PC-3 (cell line): ENCODE data around the gene RETREG2. TPM values are rescaled to one million over a fixed set of nuclear protein-coding genes. Genes with fewer than 3 reads are reported as not detected.

Experiments used
- ATAC-seq: fragments of 200-7000 bp; cut with Tn5 transposase; 2 replicates; pipeline ENCODE4 v1.9.1; 2020; ENCODE audit warnings: mild to moderate bottlenecking, moderate library complexity
- BruUV-seq: library from RNA; stranded (reverse); fragments of 400-500 nt; replicated peaks from 2 replicates; lab custom pipeline; 2021; lab: Mats Ljungman, UMichigan
- CTCF ChIA-PET: fragments of 300-600 bp; sonication (Branson Sonifier 250); formaldehyde crosslinking; loops from one replicate; lab custom pipeline; 2022; ENCODE audit warnings: antibody characterized with exemption; lab: Charles Lee
- POLR2A ChIA-PET: fragments of 300-600 bp; sonication (Branson Sonifier 250); formaldehyde crosslinking; loops from one replicate; lab custom pipeline; 2022; ENCODE audit warnings: antibody characterized with exemption; ENCODE audit not compliant: unreplicated experiment; lab: Charles Lee
- DNase-seq: peaks from one replicate; pipeline ENCODE4 v3.0.0-alpha.2; 2015
- H2AFZ ChIP-seq: fragments of 300-600 bp; sonication (generic); 2 replicates; pipeline ENCODE4 v1.6.0; 2016; ENCODE audit warnings: antibody characterized with exemption, low read length
- H3F3A ChIP-seq: fragments of 300-600 bp; sonication (generic); one replicate; pipeline ENCODE4 v1.6.0; 2017; ENCODE audit warnings: antibody characterized with exemption, low read length, control low read depth, mild to moderate bottlenecking; ENCODE audit not compliant: unreplicated experiment
- H3K27ac ChIP-seq: fragments of 300-600 bp; sonication (generic); 2 replicates; pipeline ENCODE4 v1.5.1; 2016; ENCODE audit warnings: mild to moderate bottlenecking, low read length
- H3K27me3 ChIP-seq: fragments of 300-600 bp; sonication (generic); 2 replicates; pipeline ENCODE4 v1.6.1; 2016; ENCODE audit warnings: low read length, mixed read lengths
- H3K36me3 ChIP-seq: fragments of 300-600 bp; sonication (generic); 2 replicates; pipeline ENCODE4 v1.6.1; 2016; ENCODE audit warnings: low read depth, mixed run types, low read length, mixed read lengths
- H3K4me1 ChIP-seq: fragments of 300-600 bp; sonication (generic); 2 replicates; pipeline ENCODE4 v1.5.1; 2016; ENCODE audit warnings: low read length; ENCODE audit not compliant: insufficient read depth
- H3K4me2 ChIP-seq: fragments of 300-600 bp; sonication (generic); 2 replicates; pipeline ENCODE4 v1.6.0; 2016; ENCODE audit warnings: low read length
- H3K4me3 ChIP-seq: fragments of 300-600 bp; sonication (generic); 2 replicates; pipeline ENCODE4 v1.5.1; 2016; ENCODE audit warnings: mild to moderate bottlenecking, low read length, mixed read lengths
- H3K79me2 ChIP-seq: fragments of 300-600 bp; sonication (generic); 2 replicates; pipeline ENCODE4 v1.6.1; 2017; ENCODE audit warnings: low read length, mixed read lengths
- H3K9ac ChIP-seq: fragments of 300-600 bp; sonication (generic); 2 replicates; pipeline ENCODE4 v1.6.0; 2016; ENCODE audit warnings: mild to moderate bottlenecking, low read length
- H3K9me2 ChIP-seq: fragments of 300-600 bp; sonication (generic); replicated peaks from 2 replicates; pipeline ENCODE4 v1.6.1; 2016; ENCODE audit warnings: mixed run types, low read length, mixed read lengths
- H3K9me3 ChIP-seq: fragments of 300-600 bp; sonication (generic); 2 replicates; pipeline ENCODE4 v1.6.1; 2016; ENCODE audit warnings: low read length, mixed read lengths
- H4K20me1 ChIP-seq: fragments of 300-600 bp; sonication (generic); 2 replicates; pipeline ENCODE4 v1.6.1; 2016; ENCODE audit warnings: low read length, mixed read lengths
- CTCF ChIP-seq: fragments of 300-600 bp; sonication (generic); conservative IDR thresholded peaks from 2 replicates; pipeline ENCODE4 v1.5.1; 2017; ENCODE audit warnings: antibody characterized with exemption, low read depth, mild to moderate bottlenecking, low read length
- EZH2 ChIP-seq: fragments of 300-600 bp; sonication (generic); IDR thresholded peaks from one replicate; pipeline ENCODE4 v1.6.1; 2017; ENCODE audit warnings: antibody characterized with exemption, mild to moderate bottlenecking, low read length; ENCODE audit not compliant: unreplicated experiment
- EZH2phosphoT487 ChIP-seq: fragments of 300-600 bp; sonication (generic); IDR thresholded peaks from 2 replicates; pipeline ENCODE4 v1.6.1; 2018; ENCODE audit warnings: mild to moderate bottlenecking, antibody characterized with exemption, low read length, borderline replicate concordance
- intact Hi-C: fragments of 100-400 bp; cut with micrococcal nuclease; formaldehyde crosslinking; loops from 2 replicates; pipeline ENCODE4 v1.9.0; 2023
- total RNA-seq: library from RNA; depleted of rRNA; stranded (reverse); fragments of >200 nt; gene quantifications from 2 replicates; pipeline ENCODE4 v1.2.3, GENCODE V29; 2014

The RETREG2 gene
- total RNA-seq, 1 experiment from 2014 or later = 61.0 TPM

- CTCF ChIA-PET = no interaction called here
- intact Hi-C loops = no loop called here
- H3K27ac ChIP-seq = no peak overlapping the region
- H3K4me2 ChIP-seq = no peak overlapping the region
- POLR2A ChIA-PET = no interaction called here
- peaks cover 26% of the 10 kb centered on the region for H3K79me2 ChIP-seq
- no peaks in the 10 kb centered on the region for H3K9me2 ChIP-seq
- no peak for TF ChIP-seq EZH2
- TF ChIP-seq CTCF = no peak
- TF ChIP-seq EZH2phosphoT487 = no peak
- no peak overlapping the region for H3K9ac ChIP-seq
- no peaks in the 10 kb centered on the region for H3F3A ChIP-seq
- no peaks in the 10 kb centered on the region for H3K9me3 ChIP-seq
- H3K27me3 ChIP-seq = no peaks in the 10 kb centered on the region
- H3K36me3 ChIP-seq = peaks cover 16% of the 10 kb centered on the region; the same call in 1 of the 2 replicates
- peaks cover 11% of the 10 kb centered on the region for H3K4me1 ChIP-seq
- H2AFZ ChIP-seq = no peak overlapping the region
- ATAC-seq (no peak), DNase-seq (no peak)
- BruUV-seq = no TSS peak
- peaks cover 4% of the 10 kb centered on the region; the same call in 1 of the 2 replicates for H4K20me1 ChIP-seq
- H3K4me3 ChIP-seq = no peak overlapping the region
Observed at GRCh38 chr2:219182331-219183150, 4.5 kb downstream of the RETREG2 start.

- intact Hi-C loops = no loop called here
- no peak for ATAC-seq
- H3K4me2 ChIP-seq = no peak overlapping the region
- no TSS peak for BruUV-seq
- H3K36me3 ChIP-seq = peaks cover 16% of the 10 kb centered on the region; the same call in 1 of the 2 replicates
- no peak overlapping the region for H3K4me3 ChIP-seq
- H3F3A ChIP-seq = no peaks in the 10 kb centered on the region
- ChIA-PET POLR2A (no interaction called here), CTCF (no interaction called here)
- H3K27ac ChIP-seq = no peak overlapping the region
- H3K9me3 ChIP-seq = no peaks in the 10 kb centered on the region
- TF ChIP-seq EZH2 (no peak), EZH2phosphoT487 (no peak), CTCF (no peak)
- H3K4me1 ChIP-seq = peaks cover 10% of the 10 kb centered on the region
- no peaks in the 10 kb centered on the region for H3K9me2 ChIP-seq
- peaks cover 4% of the 10 kb centered on the region; the same call in 1 of the 2 replicates for H4K20me1 ChIP-seq
- no peak overlapping the region for H2AFZ ChIP-seq
- no peak for DNase-seq
- no peak overlapping the region for H3K9ac ChIP-seq
- no peaks in the 10 kb centered on the region for H3K27me3 ChIP-seq
- peaks cover 26% of the 10 kb centered on the region for H3K79me2 ChIP-seq
Observed at GRCh38 chr2:219183151-219183772, 5.2 kb downstream of the RETREG2 start.
